ENCODE results near the gene MAP3K8.
"Not testable (repeated sequence)": the region's sequence is repeated elsewhere in the genome, so short reads cannot be mapped to it uniquely, and the experiment has no call there.

MAP3K8 gene

GRCh38 chr10:30472414-30473155 is 38.6 kb downstream of the MAP3K8 start:
- FAIRE-seq, result no peak
- no peak for TF ChIP-seq POLR2A (IDR thresholded peaks at IDR 0.05; ENCODE audit: low read depth, low read length)
- DNase-seq (ENCODE audit: insufficient read length, low spot score), result no peak

GRCh38 chr10:30475515-30475914 is 41.5 kb downstream of the MAP3K8 start:
- DNase-seq (ENCODE audit: insufficient read length, low spot score); FAIRE-seq: not testable (repeated sequence)

GRCh38 chr10:30476511-30477155 is 42.6 kb downstream of the MAP3K8 start:
- no peak for FAIRE-seq
- no peak for TF ChIP-seq POLR2A (IDR thresholded peaks at IDR 0.05; ENCODE audit: low read depth, low read length)
- no peak for DNase-seq (ENCODE audit: insufficient read length, low spot score)

GRCh38 chr10:30479513-30479912 is 45.5 kb downstream of the MAP3K8 start:
- not testable (repeated sequence) for DNase-seq (ENCODE audit: insufficient read length, low spot score); FAIRE-seq

- TF ChIP-seq POLR2A (IDR thresholded peaks at IDR 0.05; ENCODE audit: low read depth, low read length), result no peak
- DNase-seq (ENCODE audit: insufficient read length, low spot score), result no peak
- FAIRE-seq, result no peak
Observed at GRCh38 chr10:30481603-30482002, 47.6 kb downstream of the MAP3K8 start.

- TF ChIP-seq POLR2A (IDR thresholded peaks at IDR 0.05; ENCODE audit: low read depth, low read length), result no peak
- FAIRE-seq, result no peak
- DNase-seq (ENCODE audit: insufficient read length, low spot score), result no peak
Observed at GRCh38 chr10:30488316-30488715, 54.3 kb downstream of the MAP3K8 start.

GRCh38 chr10:30489346-30489745 is 55.4 kb downstream of the MAP3K8 start:
- no peak for FAIRE-seq
- TF ChIP-seq POLR2A (IDR thresholded peaks at IDR 0.05; ENCODE audit: low read depth, low read length), result no peak
- no peak for DNase-seq (ENCODE audit: insufficient read length, low spot score)

GRCh38 chr10:30490289-30491000 is 56.5 kb downstream of the MAP3K8 start:
- FAIRE-seq, result no peak

GRCh38 chr10:30491204-30491915 is 57.4 kb downstream of the MAP3K8 start:
- no peak for TF ChIP-seq POLR2A (IDR thresholded peaks at IDR 0.05; ENCODE audit: low read depth, low read length)
- peak; percentile 30 for DNase-seq (ENCODE audit: insufficient read length, low spot score)
- no peak for FAIRE-seq

More at GRCh38 chr10:30490289-30491000, 56.5 kb downstream of the MAP3K8 start:
- TF ChIP-seq POLR2A (IDR thresholded peaks at IDR 0.05; ENCODE audit: low read depth, low read length), result no peak
- DNase-seq (ENCODE audit: insufficient read length, low spot score), result no peak

- no peak for TF ChIP-seq POLR2A (IDR thresholded peaks at IDR 0.05; ENCODE audit: low read depth, low read length)
- DNase-seq (ENCODE audit: insufficient read length, low spot score) (no peak), FAIRE-seq (no peak)
Observed at GRCh38 chr10:30491916-30492515, 58.0 kb downstream of the MAP3K8 start.

GRCh38 chr10:30493609-30494530 is 59.9 kb downstream of the MAP3K8 start:
- FAIRE-seq (no peak), DNase-seq (ENCODE audit: insufficient read length, low spot score) (no peak)
- TF ChIP-seq POLR2A (IDR thresholded peaks at IDR 0.05; ENCODE audit: low read depth, low read length), result no peak

- no peak for FAIRE-seq
- no peak for TF ChIP-seq POLR2A (IDR thresholded peaks at IDR 0.05; ENCODE audit: low read depth, low read length)
- DNase-seq (ENCODE audit: insufficient read length, low spot score), result no peak
Observed at GRCh38 chr10:30494558-30494957, 60.6 kb downstream of the MAP3K8 start.

- DNase-seq (ENCODE audit: insufficient read length, low spot score) (no peak), FAIRE-seq (no peak)
- no peak for TF ChIP-seq POLR2A (IDR thresholded peaks at IDR 0.05; ENCODE audit: low read depth, low read length)
Observed at GRCh38 chr10:30495687-30496086, 61.7 kb downstream of the MAP3K8 start.

All from H54 (cell line).